Measurements from ENCODE around the gene JARID2.

The JARID2 gene

DNA sequence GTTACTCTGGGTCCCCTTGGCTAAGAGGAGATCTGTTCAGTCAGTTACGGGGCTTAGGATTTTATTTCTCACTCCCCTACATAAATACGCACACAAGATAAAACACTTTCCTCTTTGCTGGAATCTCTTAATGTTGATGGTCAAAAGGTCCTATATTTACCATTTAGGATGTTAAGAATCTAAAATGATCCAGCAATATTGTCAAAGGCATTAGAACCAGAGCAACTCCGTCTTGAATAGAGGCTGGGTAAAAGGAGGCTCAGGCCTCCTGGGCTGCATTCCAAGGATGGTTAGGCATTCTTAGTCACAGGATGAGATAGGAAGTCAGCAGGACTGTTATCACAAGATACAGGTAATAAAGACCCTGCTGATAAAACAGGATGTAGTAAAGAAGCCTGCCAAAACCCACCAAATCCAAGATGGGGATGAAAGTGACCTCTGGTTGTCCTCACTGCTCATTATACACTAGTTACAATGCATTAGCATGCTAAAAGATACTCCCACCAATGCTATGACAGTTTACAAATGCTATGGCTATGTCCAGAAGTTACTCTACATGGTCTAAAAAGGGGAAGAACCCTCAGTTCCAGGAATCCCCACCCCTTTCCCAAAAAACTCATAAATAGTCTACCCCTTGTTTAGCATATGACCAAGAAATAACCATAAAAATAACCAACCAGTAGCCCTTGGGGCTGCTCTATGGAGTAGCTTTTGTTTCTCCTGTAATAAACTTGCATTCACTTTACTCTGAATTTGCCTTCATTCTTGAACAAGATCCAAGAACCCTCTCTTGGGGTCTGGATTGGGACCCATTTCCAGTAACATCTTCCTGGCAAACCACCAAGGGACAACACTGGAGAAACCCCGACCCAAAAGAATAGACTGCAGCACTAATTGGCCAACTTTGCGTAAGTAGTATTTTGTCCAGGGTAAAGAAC, 309.5 kb downstream of the JARID2 start:
- no peak for DNase-seq

- no peak for DNase-seq
Observed at GRCh38 chr6:15556711-15557110, 310.8 kb downstream of the JARID2 start.

- no peak for DNase-seq
Observed at GRCh38 chr6:15557174-15557573, 311.3 kb downstream of the JARID2 start.

- DNase-seq = no peak
Observed at GRCh38 chr6:15560713-15561112, 314.8 kb downstream of the JARID2 start.

- DNase-seq = no peak
Observed at GRCh38 chr6:15561447-15562199, 315.8 kb downstream of the JARID2 start.

DNA sequence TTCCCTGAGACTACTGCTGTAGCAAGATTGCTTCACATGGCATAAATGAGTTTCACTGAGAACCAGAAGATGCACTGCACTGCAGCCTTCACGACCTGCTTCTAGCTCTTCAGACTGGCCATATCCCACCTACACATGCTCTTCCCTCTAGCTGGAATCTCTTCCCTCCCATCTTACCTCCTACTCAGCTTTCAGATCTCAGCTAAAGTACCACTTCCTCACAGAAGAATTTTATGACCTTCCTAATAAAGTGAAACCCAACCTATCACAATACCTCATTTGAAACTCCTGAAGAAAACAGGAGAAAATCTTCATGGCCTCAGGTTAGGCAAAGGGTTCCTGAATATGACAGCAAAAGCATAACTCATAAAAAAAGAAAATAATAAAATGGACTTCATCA, 317.1 kb downstream of the JARID2 start:
- DNase-seq = no peak

DNA sequence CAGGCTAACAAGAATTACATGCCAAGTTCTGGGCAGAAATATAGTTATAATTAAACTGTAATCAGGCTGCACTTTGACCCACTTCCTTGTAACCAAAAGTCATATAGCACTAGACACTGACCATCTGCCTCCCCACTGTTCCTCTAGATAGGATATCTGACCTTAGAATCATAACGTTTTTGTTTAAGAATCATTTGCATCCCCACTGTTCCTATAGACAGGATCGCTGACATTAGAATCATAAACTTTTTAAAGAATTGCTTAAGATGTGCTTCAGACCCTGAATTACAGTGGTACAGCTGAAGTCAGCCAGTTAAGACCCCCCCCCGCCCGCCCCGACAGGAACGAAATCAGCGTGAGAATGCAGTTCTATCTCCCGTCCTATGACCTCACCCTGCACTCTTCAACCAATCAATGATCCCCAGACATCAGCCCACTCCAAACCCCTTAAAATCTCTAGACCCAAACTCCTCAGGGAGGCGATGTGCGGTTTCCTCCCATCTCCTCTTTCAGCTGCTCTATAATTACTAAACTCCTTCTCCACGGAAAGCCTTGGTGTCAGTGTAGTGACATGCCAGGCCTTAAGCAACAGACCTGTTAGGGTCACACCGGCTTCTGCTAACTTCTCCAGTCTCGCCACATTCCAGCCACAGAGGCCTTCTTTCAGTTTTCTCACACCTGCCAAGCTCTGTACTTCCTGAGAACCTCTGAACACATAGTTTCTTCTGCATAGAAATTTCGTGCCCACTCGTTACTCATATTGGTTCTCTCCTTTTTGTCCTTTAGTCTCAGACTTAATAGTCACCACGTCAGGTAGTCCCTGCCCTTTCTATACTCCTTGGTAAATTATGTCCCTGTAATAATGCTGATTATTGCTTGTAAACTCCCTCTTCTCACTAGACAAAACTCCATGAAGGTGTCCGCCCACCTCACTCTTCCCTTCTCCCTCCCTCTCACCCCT, 323.4 kb downstream of the JARID2 start:
- DNase-seq = no peak

- DNase-seq = no peak
Observed at GRCh38 chr6:15570171-15570570, 324.3 kb downstream of the JARID2 start.
